ENCODE measurements around the gene VPS33B.

Gene VPS33B

DNA sequence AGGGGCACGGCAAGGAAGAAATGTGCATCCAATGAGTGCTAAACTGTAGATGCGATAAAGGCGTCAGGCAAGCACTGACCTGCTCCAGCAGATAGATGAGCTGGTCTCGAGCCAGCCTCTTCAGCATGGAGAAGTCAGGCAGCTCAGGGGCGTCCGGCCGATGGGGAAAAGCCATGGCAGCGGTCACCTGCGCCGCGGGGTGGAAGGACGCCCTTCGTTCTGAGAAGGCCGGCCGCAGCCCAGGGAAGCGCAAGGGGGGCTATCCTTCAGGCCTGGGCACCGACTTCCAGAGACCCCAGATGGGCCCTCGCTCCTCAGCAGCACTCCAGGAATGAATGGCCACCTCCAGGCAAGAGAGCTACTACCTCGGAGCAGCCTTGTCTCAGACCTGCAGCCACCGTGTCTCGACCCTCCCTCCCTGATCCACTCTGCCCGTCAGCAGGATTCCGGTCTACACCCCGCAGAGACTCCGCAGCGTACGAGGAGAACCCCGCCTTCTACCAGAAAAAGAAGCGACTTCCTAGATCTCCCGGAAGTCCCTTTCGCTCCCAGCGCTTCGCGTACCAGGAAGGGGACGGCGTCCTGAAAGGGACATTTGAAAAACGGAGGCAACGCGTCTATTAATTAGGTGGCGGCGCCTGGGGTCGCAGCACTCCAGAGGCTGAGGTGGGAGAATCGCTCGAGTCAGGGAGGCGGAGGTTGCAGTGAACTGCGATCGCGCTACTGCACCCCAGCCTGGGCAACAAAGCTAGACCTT, at the start of gene VPS33B:
Gene VPS33B (minus strand): TSS at position 520 of the 757 bp plus-strand sequence. CDS start 345 bp downstream, at position 175.
- H3K27ac ChIP-seq, result peak within 1 kb of the TSS; percentile 70; the same call in 1 of the 2 replicates
- peak within 1 kb of the TSS; percentile 94 for H3K9ac ChIP-seq (ENCODE audit: insufficient read length)
- peak; percentile 64 for DNase-seq (ENCODE audit: low read depth, low spot score)
- no peaks in the 10 kb centered on the region for H3K36me3 ChIP-seq (ENCODE audit: insufficient read depth, low read length)
- peak within 1 kb of the TSS; percentile 96 for H3K4me3 ChIP-seq
- no peaks in the 10 kb centered on the region for H3K9me3 ChIP-seq (ENCODE audit: low read depth, low read length)
- TF ChIP-seq FOXP2 (optimal IDR thresholded peaks at IDR 0.05; ENCODE audit: control extremely low read depth, extremely low read length, insufficient read depth), result no peak
- peak; percentile 91 for TF ChIP-seq POLR2AphosphoS5 (IDR thresholded peaks at IDR 0.05; ENCODE audit: borderline replicate concordance, low read depth, low read length)
- TF ChIP-seq EZH2 (IDR thresholded peaks at IDR 0.05), result no peak

- Histone ChIP-seq H3K4me3 (peak overlapping the region; percentile 43), H3K9me3 (ENCODE audit: low read depth, low read length) (no peaks in the 10 kb centered on the region), H3K9ac (ENCODE audit: insufficient read length) (peak overlapping the region; percentile 14), H3K36me3 (ENCODE audit: insufficient read depth, low read length) (no peaks in the 10 kb centered on the region), H3K27ac (peak overlapping the region; percentile 71)
- no peak for TF ChIP-seq POLR2AphosphoS5 (IDR thresholded peaks at IDR 0.05; ENCODE audit: borderline replicate concordance, low read depth, low read length)
- TF ChIP-seq FOXP2 (optimal IDR thresholded peaks at IDR 0.05; ENCODE audit: control extremely low read depth, extremely low read length, insufficient read depth), result no peak
- no peak for TF ChIP-seq EZH2 (IDR thresholded peaks at IDR 0.05)
- peak; percentile 88 for DNase-seq (ENCODE audit: low read depth, low spot score)
These were observed 49.8 kb upstream of the VPS33B start for GRCh38 chr15:91072161-91072560.

- Histone ChIP-seq H3K27ac (no peak overlapping the region), H3K4me3 (no peak overlapping the region), H3K9ac (ENCODE audit: insufficient read length) (no peak overlapping the region), H3K9me3 (ENCODE audit: low read depth, low read length) (no peaks in the 10 kb centered on the region), H3K36me3 (ENCODE audit: insufficient read depth, low read length) (no peaks in the 10 kb centered on the region)
- TF ChIP-seq POLR2AphosphoS5 (IDR thresholded peaks at IDR 0.05; ENCODE audit: borderline replicate concordance, low read depth, low read length), result no peak
- no peak for TF ChIP-seq EZH2 (IDR thresholded peaks at IDR 0.05)
- no peak for TF ChIP-seq FOXP2 (optimal IDR thresholded peaks at IDR 0.05; ENCODE audit: control extremely low read depth, extremely low read length, insufficient read depth)
- DNase-seq (ENCODE audit: low read depth, low spot score), result no peak
These were observed 48.5 kb upstream of the VPS33B start for GRCh38 chr15:91070872-91071271.

- no peaks in the 10 kb centered on the region for H3K36me3 ChIP-seq (ENCODE audit: insufficient read depth, low read length)
- TF ChIP-seq EZH2 (IDR thresholded peaks at IDR 0.05), result no peak
- TF ChIP-seq FOXP2 (optimal IDR thresholded peaks at IDR 0.05; ENCODE audit: control extremely low read depth, extremely low read length, insufficient read depth), result no peak
- no peak for TF ChIP-seq POLR2AphosphoS5 (IDR thresholded peaks at IDR 0.05; ENCODE audit: borderline replicate concordance, low read depth, low read length)
- no peak overlapping the region for H3K9ac ChIP-seq (ENCODE audit: insufficient read length)
- no peak overlapping the region for H3K4me3 ChIP-seq
- no peaks in the 10 kb centered on the region for H3K9me3 ChIP-seq (ENCODE audit: low read depth, low read length)
- no peak for DNase-seq (ENCODE audit: low read depth, low spot score)
- no peak overlapping the region for H3K27ac ChIP-seq
These were observed 46.6 kb upstream of the VPS33B start for GRCh38 chr15:91068966-91069365.

GRCh38 chr15:91068436-91068835, 46.0 kb upstream of the VPS33B start:
- Histone ChIP-seq H3K9ac (ENCODE audit: insufficient read length) (no peak overlapping the region), H3K9me3 (ENCODE audit: low read depth, low read length) (no peaks in the 10 kb centered on the region), H3K4me3 (no peak overlapping the region), H3K36me3 (ENCODE audit: insufficient read depth, low read length) (no peaks in the 10 kb centered on the region), H3K27ac (no peak overlapping the region)
- DNase-seq (ENCODE audit: low read depth, low spot score), result no peak
- TF ChIP-seq FOXP2 (optimal IDR thresholded peaks at IDR 0.05; ENCODE audit: control extremely low read depth, extremely low read length, insufficient read depth), result no peak
- no peak for TF ChIP-seq POLR2AphosphoS5 (IDR thresholded peaks at IDR 0.05; ENCODE audit: borderline replicate concordance, low read depth, low read length)
- no peak for TF ChIP-seq EZH2 (IDR thresholded peaks at IDR 0.05)

GRCh38 chr15:91067036-91067435, 44.6 kb upstream of the VPS33B start:
- H3K4me3 ChIP-seq, result no peak overlapping the region
- no peaks in the 10 kb centered on the region for H3K36me3 ChIP-seq (ENCODE audit: insufficient read depth, low read length)
- no peak overlapping the region for H3K9ac ChIP-seq (ENCODE audit: insufficient read length)
- DNase-seq (ENCODE audit: low read depth, low spot score), result no peak
- TF ChIP-seq FOXP2 (optimal IDR thresholded peaks at IDR 0.05; ENCODE audit: control extremely low read depth, extremely low read length, insufficient read depth), result no peak
- no peak for TF ChIP-seq EZH2 (IDR thresholded peaks at IDR 0.05)
- no peak overlapping the region for H3K27ac ChIP-seq
- H3K9me3 ChIP-seq (ENCODE audit: low read depth, low read length), result no peaks in the 10 kb centered on the region

DNA sequence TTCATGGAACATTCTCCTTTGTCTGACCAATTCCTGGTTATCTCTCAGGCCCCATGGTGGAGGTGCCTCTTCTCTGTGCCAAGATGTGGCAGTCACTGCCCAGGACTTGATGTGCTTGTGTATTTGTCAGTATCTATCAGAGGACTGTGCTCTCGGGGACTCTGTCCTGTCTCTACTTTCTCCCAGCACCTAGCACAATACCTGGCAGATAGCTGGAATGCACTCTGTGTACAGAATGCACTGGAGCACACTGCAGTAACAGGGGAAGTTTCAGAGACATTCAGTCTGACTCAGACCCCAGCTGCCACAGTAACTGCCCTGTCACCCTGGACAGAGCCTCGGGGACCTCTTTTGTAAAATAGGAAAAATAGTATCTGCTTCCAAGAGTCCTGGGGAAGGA, 43.1 kb upstream of the VPS33B start:
- Histone ChIP-seq H3K36me3 (ENCODE audit: insufficient read depth, low read length) (no peaks in the 10 kb centered on the region), H3K9me3 (ENCODE audit: low read depth, low read length) (no peaks in the 10 kb centered on the region), H3K9ac (ENCODE audit: insufficient read length) (no peak overlapping the region), H3K27ac (no peak overlapping the region), H3K4me3 (no peak overlapping the region)
- no peak for DNase-seq (ENCODE audit: low read depth, low spot score)
- TF ChIP-seq EZH2 (IDR thresholded peaks at IDR 0.05) (no peak), FOXP2 (optimal IDR thresholded peaks at IDR 0.05; ENCODE audit: control extremely low read depth, extremely low read length, insufficient read depth) (no peak), POLR2AphosphoS5 (IDR thresholded peaks at IDR 0.05; ENCODE audit: borderline replicate concordance, low read depth, low read length) (no peak)

DNA sequence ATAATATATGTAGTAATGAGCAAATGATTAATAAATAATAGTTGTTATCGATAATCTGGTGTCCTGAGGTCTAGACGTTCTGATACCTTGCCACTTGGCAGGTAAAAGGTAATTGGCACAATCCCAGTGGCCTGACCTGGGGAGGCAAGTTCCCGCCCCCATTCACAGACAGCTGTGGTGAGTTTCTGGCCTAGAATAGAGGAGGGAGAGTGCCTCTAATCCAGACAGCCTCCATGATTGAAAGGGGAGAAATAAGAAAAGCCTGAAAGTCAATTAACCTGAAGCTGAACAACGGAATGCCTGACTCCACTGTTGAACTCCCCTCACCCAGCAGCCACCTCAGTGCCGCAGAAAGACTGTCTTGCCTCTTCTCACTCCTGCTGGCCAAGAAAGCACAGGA, 39.6 kb upstream of the VPS33B start:
- no peak overlapping the region for H3K4me3 ChIP-seq
- no peak for DNase-seq (ENCODE audit: low read depth, low spot score)
- TF ChIP-seq EZH2 (IDR thresholded peaks at IDR 0.05) (no peak), FOXP2 (optimal IDR thresholded peaks at IDR 0.05; ENCODE audit: control extremely low read depth, extremely low read length, insufficient read depth) (no peak), POLR2AphosphoS5 (IDR thresholded peaks at IDR 0.05; ENCODE audit: borderline replicate concordance, low read depth, low read length) (no peak)
- H3K9me3 ChIP-seq (ENCODE audit: low read depth, low read length), result no peaks in the 10 kb centered on the region
- no peaks in the 10 kb centered on the region for H3K36me3 ChIP-seq (ENCODE audit: insufficient read depth, low read length)
- H3K27ac ChIP-seq, result no peak overlapping the region
- no peak overlapping the region for H3K9ac ChIP-seq (ENCODE audit: insufficient read length)

Data from SK-N-MC (cell line).